ENCODE data around the gene SERP2. TPM values are rescaled to one million over a fixed set of nuclear protein-coding genes. Genes with fewer than 3 reads are reported as not detected.
"Not testable (repeated sequence)": the region's sequence is repeated elsewhere in the genome, so short reads cannot be mapped to it uniquely, and the experiment has no call there.

Gene SERP2
- total and polyA plus RNA-seq, 2 donors (not counting 3 experiments of a cell fraction or from before 2014, with no cell fraction given), result 0.30 TPM; not detected in 1

GRCh38 chr13:44329041-44329440, 44.6 kb upstream of the SERP2 start:
- H3K4me3 ChIP-seq (replicated peaks in 1 of 3; ENCODE audit: insufficient read depth in 1 of 3, low read depth in 1 of 3, low read length in 3 of 3); intact Hi-C loops (cut with micrococcal nuclease); H3K4me2 ChIP-seq (ENCODE audit: insufficient read depth, low read length); H2AFZ ChIP-seq (ENCODE audit: low read depth, low read length); H3K9me3 ChIP-seq (replicated peaks; ENCODE audit: control insufficient read depth, insufficient read depth, low read length); BruUV-seq (replicated peaks); H3K9me1 ChIP-seq (replicated peaks; ENCODE audit: control insufficient read depth, extremely low read depth, insufficient read depth, low read length); H3K27me3 ChIP-seq (ENCODE audit: control insufficient read depth in 2 of 2, insufficient read depth in 2 of 2, low read length in 2 of 2); H3K36me3 ChIP-seq (ENCODE audit: control insufficient read depth in 2 of 2, extremely low read depth in 1 of 2, insufficient read depth in 2 of 2, low read length in 2 of 2); H3K4me1 ChIP-seq (ENCODE audit: control insufficient read depth, extremely low read depth, insufficient read depth, low read length); H3K79me2 ChIP-seq (ENCODE audit: control insufficient read depth, insufficient read depth, low read length); FAIRE-seq; H3K9ac ChIP-seq (replicated peaks; ENCODE audit: extremely low read depth, insufficient read depth, low read length); H4K20me1 ChIP-seq (replicated peaks; ENCODE audit: control insufficient read depth, extremely low read depth, insufficient read depth, low read length); DNase-seq (ENCODE audit: low read depth, low spot score); CTCF ChIA-PET; POLR2A ChIA-PET; dilution Hi-C loops (cut with MboI; ENCODE audit: extremely low pct_ligation_motif_present, low sequenced_read_pairs); H3K27ac ChIP-seq (ENCODE audit: insufficient read depth, low read depth, low read length): not testable (repeated sequence)

GRCh38 chr13:44329909-44330545, 43.6 kb upstream of the SERP2 start:
- Histone ChIP-seq H3K9me3 (replicated peaks; ENCODE audit: control insufficient read depth, insufficient read depth, low read length) (no peaks in the 10 kb centered on the region), H3K27me3 (ENCODE audit: control insufficient read depth in 2 of 2, insufficient read depth in 2 of 2, low read length in 2 of 2) (no peaks in the 10 kb centered on the region), H3K4me1 (ENCODE audit: control insufficient read depth, extremely low read depth, insufficient read depth, low read length) (no peaks in the 10 kb centered on the region), H3K79me2 (ENCODE audit: control insufficient read depth, insufficient read depth, low read length) (no peaks in the 10 kb centered on the region), H3K4me2 (ENCODE audit: insufficient read depth, low read length) (no peak overlapping the region), H2AFZ (ENCODE audit: low read depth, low read length) (no peak overlapping the region), H3K4me3 (replicated peaks in 1 of 3; ENCODE audit: insufficient read depth in 1 of 3, low read depth in 1 of 3, low read length in 3 of 3) (no peak overlapping the region), H3K36me3 (ENCODE audit: control insufficient read depth in 2 of 2, extremely low read depth in 1 of 2, insufficient read depth in 2 of 2, low read length in 2 of 2) (no peaks in the 10 kb centered on the region), H4K20me1 (replicated peaks; ENCODE audit: control insufficient read depth, extremely low read depth, insufficient read depth, low read length) (no peaks in the 10 kb centered on the region), H3K9ac (replicated peaks; ENCODE audit: extremely low read depth, insufficient read depth, low read length) (no peak overlapping the region), H3K9me1 (replicated peaks; ENCODE audit: control insufficient read depth, extremely low read depth, insufficient read depth, low read length) (no peaks in the 10 kb centered on the region), H3K27ac (ENCODE audit: insufficient read depth, low read depth, low read length) (no peak overlapping the region)
- no TSS peak for BruUV-seq (replicated peaks)
- POLR2A ChIA-PET, result no interaction called here
- FAIRE-seq, result no peak
- TF ChIP-seq MYC (IDR thresholded peaks at IDR 0.05; ENCODE audit: low read depth, low read length), result no peak
- TF ChIP-seq POLR2AphosphoS5 (IDR thresholded peaks at IDR 0.05; ENCODE audit: insufficient read depth, low read depth, low read length), result no peak
- TF ChIP-seq CTCF (IDR thresholded peaks at IDR 0.05; ENCODE audit: extremely low read depth in 1 of 2, insufficient read depth in 1 of 2, low read depth in 1 of 2, low read length in 2 of 2), result no peak
- no peak for TF ChIP-seq FOS (IDR thresholded peaks at IDR 0.05; ENCODE audit: borderline replicate concordance, insufficient read depth, low read length)
- TF ChIP-seq GATA2 (IDR thresholded peaks at IDR 0.05; ENCODE audit: insufficient read depth, insufficient read length, low read depth, low read length), result no peak
- TF ChIP-seq JUN (IDR thresholded peaks at IDR 0.05; ENCODE audit: borderline replicate concordance, insufficient read depth, insufficient read length, low read depth), result no peak
- no peak for TF ChIP-seq MAX (IDR thresholded peaks at IDR 0.05; ENCODE audit: insufficient read depth, insufficient read length)
- TF ChIP-seq POLR2A (IDR thresholded peaks at IDR 0.05; ENCODE audit: low read depth, low read length), result no peak
- TF ChIP-seq EZH2 (IDR thresholded peaks at IDR 0.05; ENCODE audit: borderline replicate concordance, low read depth, low read length, severe bottlenecking), result no peak
- CTCF ChIA-PET, result interaction anchor here (0.9 kb wide), 1 partner anchor 24 kb away, joined by 3 read pairs; no protein-coding TSS in a partner anchor
- dilution Hi-C loops (cut with MboI; ENCODE audit: extremely low pct_ligation_motif_present, low sequenced_read_pairs), result no loop called here
- intact Hi-C loops (cut with micrococcal nuclease), result no loop called here
- no peak for DNase-seq (ENCODE audit: low read depth, low spot score)

Measured in endothelial cell of umbilical vein (primary cell).